Keratinocyte (primary cell): ENCODE results near the gene MVP.

Source experiments
- CTCF ChIP-seq, 3 experiments: IDR thresholded peaks in 1 of 3; conservative IDR thresholded peaks in 1 of 3; optimal IDR thresholded peaks in 1 of 3; 2 replicates in 2 of 3; 3 replicates in 1 of 3; pipeline versions ENCODE3 to v1.5.1; 2011; ENCODE audit warnings: low read length in 3 of 3, mild to moderate bottlenecking in 3 of 3, moderate library complexity in 2 of 3, control low read depth in 1 of 3, inconsistent platforms in 1 of 3; ENCODE audit not compliant: insufficient read depth in 2 of 3; ENCODE audit errors: extremely low read depth in 1 of 3
- EZH2 ChIP-seq: IDR thresholded peaks from one replicate; pipeline ENCODE4 v1.6.1; 2012; ENCODE audit warnings: inconsistent platforms, mild to moderate bottlenecking, low read length, moderate library complexity

DNA sequence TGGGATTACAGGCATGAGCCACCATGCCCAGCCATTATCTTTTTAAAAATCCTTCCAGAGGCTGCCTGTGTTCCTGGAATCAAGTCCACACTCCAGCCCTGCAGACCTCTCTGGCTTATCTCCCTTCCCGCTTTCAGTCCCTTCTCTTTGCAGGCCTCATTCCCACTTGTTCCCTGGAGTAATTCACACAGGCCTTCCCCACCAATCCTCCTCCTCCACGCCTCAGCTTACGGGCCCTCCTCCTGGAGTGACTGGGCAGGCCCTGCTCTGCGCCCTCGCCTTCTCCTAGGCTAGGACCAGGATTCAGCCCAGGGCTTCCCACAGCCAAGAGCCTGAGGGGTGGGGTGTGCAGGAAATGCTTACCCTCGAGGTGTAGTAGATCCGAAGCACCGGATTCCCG lies 40.0 kb downstream of the MVP start:
- TF ChIP-seq CTCF (optimal IDR thresholded peaks at IDR 0.05 in 1 of 3, IDR thresholded peaks at IDR 0.05 in 1 of 3, conservative IDR thresholded peaks at IDR 0.05 in 1 of 3; ENCODE audit: extremely low read depth in 1 of 3, insufficient read depth in 2 of 3, low read length in 3 of 3), result no peak
- no peak for TF ChIP-seq EZH2
